Measurements from ENCODE around the gene CLMN. TPM values are rescaled to one million over a fixed set of nuclear protein-coding genes. Genes with fewer than 3 reads are reported as not detected.

CLMN gene
- total and polyA plus RNA-seq, 10 of the 15 experiments (the other 5 are each of a cell fraction or from before 2014, with no cell fraction given) = 7.8 to 49.3 (median 18.5) TPM

DNA sequence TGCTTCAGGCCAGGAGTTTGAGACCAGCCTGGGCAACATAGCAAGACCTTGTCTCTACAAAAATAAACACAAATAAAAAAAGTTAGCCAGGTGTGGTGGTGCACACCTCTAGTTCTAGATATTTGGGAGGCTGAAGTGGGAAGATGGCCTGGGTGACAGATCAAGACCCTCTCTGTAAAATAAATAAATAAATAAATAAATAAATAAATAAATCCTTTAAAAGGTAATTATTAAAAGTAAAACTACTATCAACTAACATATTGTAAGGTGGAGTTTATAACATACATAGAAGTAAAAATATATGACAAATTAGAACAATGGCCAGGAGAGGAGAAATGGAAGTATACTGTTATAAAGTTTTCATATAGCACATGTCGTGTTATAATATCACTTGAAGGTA lies 33.3 kb upstream of the CLMN start:
- no peaks in the 10 kb centered on the region; the same call in 2 of the 3 replicates for H3K9me3 ChIP-seq (replicated peaks; ENCODE audit: control insufficient read depth, insufficient read depth, low read length)
- H4K20me1 ChIP-seq (ENCODE audit: control insufficient read depth, insufficient read depth) = no peaks in the 10 kb centered on the region
- H3K27ac ChIP-seq (ENCODE audit: control insufficient read depth, insufficient read depth) = no peak overlapping the region
- H3K4me1 ChIP-seq (ENCODE audit: control insufficient read depth, insufficient read depth, low read length) = no peaks in the 10 kb centered on the region
- DNase-seq (ENCODE audit: low read depth, low spot score) (no peak), FAIRE-seq (no peak), ATAC-seq (no peak)
- no peak for TF ChIP-seq RBBP5 (conservative IDR thresholded peaks at IDR 0.05)
- no peak for TF ChIP-seq NR2F1 (conservative IDR thresholded peaks at IDR 0.05)
- no peak for TF ChIP-seq STAT1 (conservative IDR thresholded peaks at IDR 0.05)
- TF ChIP-seq ZNF207 (IDR thresholded peaks at IDR 0.05; ENCODE audit: borderline replicate concordance) = no peak
- TF ChIP-seq SMARCA5 (IDR thresholded peaks at IDR 0.05) = no peak
- no peak for TF ChIP-seq ETV6 (conservative IDR thresholded peaks at IDR 0.05 in 1 of 2, IDR thresholded peaks at IDR 0.05 in 1 of 2; ENCODE audit: borderline replicate concordance in 1 of 2, low read depth in 1 of 2)
- H3K79me2 ChIP-seq (ENCODE audit: control insufficient read depth, insufficient read depth, low read length) = no peaks in the 10 kb centered on the region
- POLR2A ChIA-PET = no interaction called here
- H3K36me3 ChIP-seq (ENCODE audit: control insufficient read depth in 2 of 2, insufficient read depth in 2 of 2, low read length in 1 of 2) = no peaks in the 10 kb centered on the region
- WGBS (ENCODE audit: insufficient coverage, insufficient replicate concordance, low lambda C conversion rate, missing lambda C conversion rate) = 95% methylated on average over 1 of the region's 1 CpG
- H3K27me3 ChIP-seq (replicated peaks in 1 of 2; ENCODE audit: control insufficient read depth in 2 of 2, insufficient read depth in 2 of 2, low read length in 1 of 2) = no peaks in the 10 kb centered on the region
- SMC1A ChIA-PET (ENCODE audit: uncharacterized antibody, unreplicated experiment) = interaction anchor here (1.6 kb wide), 1 partner anchor 17 kb away, joined by 4 read pairs; no protein-coding TSS in a partner anchor
- H3K4me3 ChIP-seq = no peak overlapping the region
- no peak overlapping the region for H2AFZ ChIP-seq (ENCODE audit: control insufficient read depth, low read depth, low read length)
- H3K4me2 ChIP-seq (ENCODE audit: control insufficient read depth, insufficient read depth) = no peak overlapping the region
- CTCF ChIA-PET = no interaction called here
- intact Hi-C loops (cut with micrococcal nuclease; ENCODE audit: unreplicated experiment) = no loop called here
- in situ Hi-C loops (cut with MboI) = no loop called here
- H3K9ac ChIP-seq (ENCODE audit: control insufficient read depth, insufficient read depth, low read length) = no peak overlapping the region
- BruUV-seq (replicated peaks) = no TSS peak
- RAD21 ChIA-PET (ENCODE audit: unreplicated experiment) = no interaction called here

DNA sequence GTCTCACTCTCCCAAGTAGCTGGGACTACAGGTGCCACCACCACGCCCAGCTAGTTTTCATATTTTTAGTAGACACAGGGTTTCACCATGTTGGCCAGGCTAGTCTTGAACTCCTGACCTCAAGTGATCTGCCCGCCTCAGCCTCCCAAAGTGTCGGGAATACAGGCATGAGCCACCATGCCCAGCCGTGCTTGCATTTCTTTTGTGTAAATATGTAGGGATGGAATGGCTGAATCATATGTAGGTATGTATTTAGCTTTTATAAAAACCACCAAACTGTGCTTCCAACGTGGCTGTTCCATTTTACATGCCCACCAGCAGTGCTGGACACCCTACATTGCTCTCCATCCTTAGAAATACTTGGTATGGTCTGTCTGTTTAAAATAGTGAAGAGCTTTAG lies 32.8 kb upstream of the CLMN start:
- intact Hi-C loops (cut with micrococcal nuclease; ENCODE audit: unreplicated experiment) = no loop called here

More for the DNA sequence above, 32.8 kb upstream of the CLMN start:
- RAD21 ChIA-PET (ENCODE audit: unreplicated experiment) = no interaction called here
- ATAC-seq (no peak), DNase-seq (ENCODE audit: low read depth, low spot score) (no peak), FAIRE-seq (no peak)
- Histone ChIP-seq H3K27me3 (replicated peaks in 1 of 2; ENCODE audit: control insufficient read depth in 2 of 2, insufficient read depth in 2 of 2, low read length in 1 of 2) (no peaks in the 10 kb centered on the region), H3K4me1 (ENCODE audit: control insufficient read depth, insufficient read depth, low read length) (no peaks in the 10 kb centered on the region), H3K9ac (ENCODE audit: control insufficient read depth, insufficient read depth, low read length) (no peak overlapping the region), H3K27ac (ENCODE audit: control insufficient read depth, insufficient read depth) (no peak overlapping the region), H2AFZ (ENCODE audit: control insufficient read depth, low read depth, low read length) (no peak overlapping the region), H3K4me2 (ENCODE audit: control insufficient read depth, insufficient read depth) (no peak overlapping the region), H3K4me3 (no peak overlapping the region), H4K20me1 (ENCODE audit: control insufficient read depth, insufficient read depth) (no peaks in the 10 kb centered on the region), H3K36me3 (ENCODE audit: control insufficient read depth in 2 of 2, insufficient read depth in 2 of 2, low read length in 1 of 2) (no peaks in the 10 kb centered on the region), H3K9me3 (replicated peaks; ENCODE audit: control insufficient read depth, insufficient read depth, low read length) (no peaks in the 10 kb centered on the region; the same call in 2 of the 3 replicates), H3K79me2 (ENCODE audit: control insufficient read depth, insufficient read depth, low read length) (no peaks in the 10 kb centered on the region)
- CTCF ChIA-PET = no interaction called here
- WGBS (ENCODE audit: insufficient coverage, insufficient replicate concordance, low lambda C conversion rate, missing lambda C conversion rate) = 37% methylated on average over 5 of the region's 5 CpGs
- in situ Hi-C loops (cut with MboI) = no loop called here
- SMC1A ChIA-PET (ENCODE audit: uncharacterized antibody, unreplicated experiment) = interaction anchor here (1.0 to 1.6 kb wide), 3 partner anchors 17 to 234 kb away, joined by 3 to 4 read pairs (median 3); no protein-coding TSS in a partner anchor
- POLR2A ChIA-PET = no interaction called here
- TF ChIP-seq ATF7 (IDR thresholded peaks at IDR 0.05; ENCODE audit: low read depth) (no peak), NFXL1 (IDR thresholded peaks at IDR 0.05; ENCODE audit: borderline replicate concordance) (no peak), FOXK2 (IDR thresholded peaks at IDR 0.05) (no peak), CHD1 (IDR thresholded peaks at IDR 0.05; ENCODE audit: low read depth, low read length) (no peak), STAT1 (conservative IDR thresholded peaks at IDR 0.05) (no peak), POU2F2 (IDR thresholded peaks at IDR 0.05; ENCODE audit: borderline replicate concordance, low read depth, low read length) (no peak), CBFB (IDR thresholded peaks at IDR 0.05; ENCODE audit: low read depth) (no peak), CEBPB (IDR thresholded peaks at IDR 0.05; ENCODE audit: borderline replicate concordance in 1 of 2, low read depth in 2 of 2, low read length in 2 of 2) (no peak)
- TF ChIP-seq, protein P1, sequence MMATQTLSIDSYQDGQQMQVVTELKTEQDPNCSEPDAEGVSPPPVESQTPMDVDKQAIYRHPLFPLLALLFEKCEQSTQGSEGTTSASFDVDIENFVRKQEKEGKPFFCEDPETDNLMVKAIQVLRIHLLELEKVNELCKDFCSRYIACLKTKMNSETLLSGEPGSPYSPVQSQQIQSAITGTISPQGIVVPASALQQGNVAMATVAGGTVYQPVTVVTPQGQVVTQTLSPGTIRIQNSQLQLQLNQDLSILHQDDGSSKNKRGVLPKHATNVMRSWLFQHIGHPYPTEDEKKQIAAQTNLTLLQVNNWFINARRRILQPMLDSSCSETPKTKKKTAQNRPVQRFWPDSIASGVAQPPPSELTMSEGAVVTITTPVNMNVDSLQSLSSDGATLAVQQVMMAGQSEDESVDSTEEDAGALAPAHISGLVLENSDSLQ (IDR thresholded peaks at IDR 0.05) = no peak
- no TSS peak for BruUV-seq (replicated peaks)

Data from GM12878 (cell line).